ENCODE measurements around the gene PRG3. TPM values are rescaled to one million over a fixed set of nuclear protein-coding genes. Genes with fewer than 3 reads are reported as not detected.
A peak's percentile ranks its signal among the peaks of the same experiment; 100 is the strongest.

Gene PRG3
- total and polyA plus RNA-seq, 2 donors (not counting 1 experiment from before 2014, with no cell fraction given), result not detected

GRCh38 chr11:57424137-57424791, 43.3 kb upstream of the PRG3 start:
- H3K9me3 ChIP-seq (ENCODE audit: control extremely low read depth in 1 of 3, control insufficient read depth in 2 of 3, insufficient read depth in 1 of 3, low read length in 2 of 3), result peaks cover 0 to 4% (median 0%) of the 10 kb centered on the region in 3 donors
- Mint-ChIP-seq H3K9me3 (ENCODE audit: insufficient read depth) (no peaks in the 10 kb centered on the region), H3K4me3 (peak overlapping the region; percentile 91), H3K27me3 (no peaks in the 10 kb centered on the region), H3K27ac (peak overlapping the region; percentile 85), H3K4me1 (peaks cover 36% of the 10 kb centered on the region)
- H3K4me2 ChIP-seq (replicated peaks; ENCODE audit: low read depth, low read length, poor library complexity, severe bottlenecking), result peak overlapping the region; percentile 96
- peak overlapping the region in 1 of 2 donors; percentile 50 for H3K27ac ChIP-seq (ENCODE audit: low read length in 2 of 2)
- H2AFZ ChIP-seq (ENCODE audit: insufficient read depth, low read depth, low read length, poor library complexity, severe bottlenecking), result peak overlapping the region; percentile 59
- H4K20me1 ChIP-seq (ENCODE audit: control insufficient read depth, insufficient read depth, low read length, poor library complexity, severe bottlenecking), result no peaks in the 10 kb centered on the region
- intact Hi-C loops (cut with micrococcal nuclease), result loop anchor here (2.0 kb wide), 1 partner anchor 33 kb away; no protein-coding TSS in a partner anchor
- ATAC-seq (ENCODE audit: low read depth), result no peak
- no peak for DNase-seq
- H3K4me1 ChIP-seq (ENCODE audit: control insufficient read depth in 2 of 2, insufficient read depth in 2 of 2, low read length in 2 of 2), result peaks cover 28 to 33% of the 10 kb centered on the region in 2 donors
- ChIA-PET CTCF (interaction anchor here (4.2 kb wide), 1 partner anchor 34 kb away, joined by 22 read pairs; no protein-coding TSS in a partner anchor), POLR2A (no interaction called here)
- peaks cover 0 to 4% of the 10 kb centered on the region in 2 experiments for H3K36me3 ChIP-seq (replicated peaks in 1 of 2; ENCODE audit: control extremely low read depth in 1 of 2, control insufficient read depth in 1 of 2, extremely low read depth in 1 of 2, insufficient read depth in 2 of 2, low read length in 1 of 2)
- no peaks in the 10 kb centered on the region for H3K27me3 ChIP-seq (replicated peaks in 1 of 4; ENCODE audit: control extremely low read depth in 1 of 4, control insufficient read depth in 3 of 4, insufficient read depth in 4 of 4, low read length in 3 of 4)
- TF ChIP-seq CTCF (IDR thresholded peaks at IDR 0.05), result no peak
- TF ChIP-seq EZH2 (IDR thresholded peaks at IDR 0.05; ENCODE audit: borderline replicate concordance, insufficient read depth, low read depth, low read length, poor library complexity, severe bottlenecking), result no peak
- H3K4me3 ChIP-seq (ENCODE audit: control extremely low read depth in 1 of 5, extremely low read depth in 1 of 5, insufficient read depth in 1 of 5, low read depth in 2 of 5, low read length in 4 of 5), result no peak overlapping the region
- peak overlapping the region; percentile 20 for H3K9ac ChIP-seq (ENCODE audit: low read length)
- 74% methylated on average over 8 of the region's 9 CpGs for WGBS (ENCODE audit: insufficient coverage)
- H3K79me2 ChIP-seq (ENCODE audit: control insufficient read depth, insufficient read depth, low read length), result peaks cover 10% of the 10 kb centered on the region

- intact Hi-C loops (cut with micrococcal nuclease), result no loop called here
- Histone ChIP-seq H3K4me3 (ENCODE audit: control extremely low read depth in 1 of 5, extremely low read depth in 1 of 5, insufficient read depth in 1 of 5, low read depth in 2 of 5, low read length in 4 of 5) (no peak overlapping the region), H3K36me3 (replicated peaks in 1 of 2; ENCODE audit: control extremely low read depth in 1 of 2, control insufficient read depth in 1 of 2, extremely low read depth in 1 of 2, insufficient read depth in 2 of 2, low read length in 1 of 2) (peaks cover 0 to 7% of the 10 kb centered on the region in 2 experiments), H3K27me3 (replicated peaks in 1 of 4; ENCODE audit: control extremely low read depth in 1 of 4, control insufficient read depth in 3 of 4, insufficient read depth in 4 of 4, low read length in 3 of 4) (no peaks in the 10 kb centered on the region), H2AFZ (ENCODE audit: insufficient read depth, low read depth, low read length, poor library complexity, severe bottlenecking) (no peak overlapping the region), H3K79me2 (ENCODE audit: control insufficient read depth, insufficient read depth, low read length) (peaks cover 11% of the 10 kb centered on the region), H3K9ac (ENCODE audit: low read length) (no peak overlapping the region), H3K4me2 (replicated peaks; ENCODE audit: low read depth, low read length, poor library complexity, severe bottlenecking) (no peak overlapping the region), H3K4me1 (ENCODE audit: control insufficient read depth in 2 of 2, insufficient read depth in 2 of 2, low read length in 2 of 2) (peaks cover 28 to 33% of the 10 kb centered on the region in 2 donors), H3K9me3 (ENCODE audit: control extremely low read depth in 1 of 3, control insufficient read depth in 2 of 3, insufficient read depth in 1 of 3, low read length in 2 of 3) (peaks cover 0 to 4% (median 0%) of the 10 kb centered on the region in 3 donors), H4K20me1 (ENCODE audit: control insufficient read depth, insufficient read depth, low read length, poor library complexity, severe bottlenecking) (no peaks in the 10 kb centered on the region), H3K27ac (ENCODE audit: low read length in 2 of 2) (no peak overlapping the region)
- ATAC-seq (ENCODE audit: low read depth) (no peak), DNase-seq (no peak)
- Mint-ChIP-seq H3K4me1 (peaks cover 36% of the 10 kb centered on the region), H3K27ac (no peak overlapping the region), H3K9me3 (ENCODE audit: insufficient read depth) (no peaks in the 10 kb centered on the region), H3K4me3 (no peak overlapping the region), H3K27me3 (no peaks in the 10 kb centered on the region)
- ChIA-PET CTCF (no interaction called here), POLR2A (no interaction called here)
- TF ChIP-seq EZH2 (IDR thresholded peaks at IDR 0.05; ENCODE audit: borderline replicate concordance, insufficient read depth, low read depth, low read length, poor library complexity, severe bottlenecking), result no peak
- no CpG with 5 or more reads among the region's 4 CpGs for WGBS (ENCODE audit: insufficient coverage)
Observed at GRCh38 chr11:57422669-57423068, 41.7 kb upstream of the PRG3 start.

Data from B cell (primary cell).